KBM-7 (cell line): ENCODE measurements around the gene TCEAL1.
A peak's percentile ranks its signal among the peaks of the same experiment; 100 is the strongest.
"Not testable (repeated sequence)": the region's sequence is repeated elsewhere in the genome, so short reads cannot be mapped to it uniquely, and the experiment has no call there.

Experiments
- DNase-seq: peaks from one replicate; pipeline ENCODE4 v3.0.0-alpha.2; 2015
- in situ Hi-C: fragments of 300-500 bp; cut with MboI; formaldehyde crosslinking; loops from 2 replicates; pipeline ENCODE4 v1.14.3; 2020; ENCODE audit warnings: low sequenced_read_pairs, low pct_unique_long_range_greater_than_20kb, mixed read lengths

Gene TCEAL1

DNA sequence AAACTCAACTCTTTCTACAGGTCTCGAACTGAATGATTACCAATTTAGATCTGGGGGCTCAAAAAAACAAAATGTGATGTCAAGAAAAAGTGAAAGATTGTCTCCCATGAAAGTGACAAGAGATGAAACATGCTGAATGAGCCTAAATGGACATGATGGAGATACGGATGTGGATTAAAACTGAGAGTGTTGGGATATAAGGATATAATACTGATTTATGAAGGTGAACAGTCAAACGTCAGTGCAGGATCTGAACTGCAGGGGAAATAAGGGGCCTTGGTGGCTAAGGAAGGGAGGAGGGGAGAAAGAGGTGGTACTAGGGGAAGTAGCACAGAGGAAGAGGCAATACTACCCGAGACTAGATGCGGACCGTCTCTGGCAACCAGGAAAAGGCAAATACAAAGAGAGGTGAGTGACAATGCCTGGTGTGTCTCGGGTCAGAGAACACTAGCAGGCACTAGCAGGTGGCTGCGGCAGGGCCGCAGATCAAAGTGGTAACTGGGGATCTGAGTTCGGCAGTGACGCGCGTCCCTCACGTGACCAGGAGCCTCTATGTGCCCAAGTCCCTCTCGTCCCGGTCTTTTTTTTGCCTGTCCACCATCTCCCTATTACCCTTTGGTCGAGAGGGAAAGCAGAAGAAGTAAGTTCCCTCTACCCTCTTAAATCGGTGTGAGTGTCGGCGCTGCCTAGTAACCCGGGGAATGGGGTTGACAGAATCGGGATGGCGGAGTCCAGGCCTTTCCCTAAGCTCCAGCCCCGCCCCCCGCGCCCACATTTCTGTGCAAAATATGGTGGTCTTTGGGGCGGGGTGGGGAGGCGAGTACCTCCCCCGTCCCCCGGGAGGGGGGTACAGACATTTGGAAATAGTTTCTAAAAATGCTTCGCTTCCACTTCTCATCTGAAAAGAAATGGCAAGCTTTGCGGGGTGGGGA, at the start of gene TCEAL1:
TSS of gene TCEAL1 (plus strand) at position 590 of the 932 bp plus-strand sequence. CDS start 942 bp downstream, outside the sequence.
- peak; percentile 66 for DNase-seq
- in situ Hi-C loops = no loop called here

- DNase-seq = no peak
- in situ Hi-C loops = no loop called here
Measured at GRCh38 chrX:103584596-103584995, 44.2 kb upstream of the TCEAL1 start.

DNA sequence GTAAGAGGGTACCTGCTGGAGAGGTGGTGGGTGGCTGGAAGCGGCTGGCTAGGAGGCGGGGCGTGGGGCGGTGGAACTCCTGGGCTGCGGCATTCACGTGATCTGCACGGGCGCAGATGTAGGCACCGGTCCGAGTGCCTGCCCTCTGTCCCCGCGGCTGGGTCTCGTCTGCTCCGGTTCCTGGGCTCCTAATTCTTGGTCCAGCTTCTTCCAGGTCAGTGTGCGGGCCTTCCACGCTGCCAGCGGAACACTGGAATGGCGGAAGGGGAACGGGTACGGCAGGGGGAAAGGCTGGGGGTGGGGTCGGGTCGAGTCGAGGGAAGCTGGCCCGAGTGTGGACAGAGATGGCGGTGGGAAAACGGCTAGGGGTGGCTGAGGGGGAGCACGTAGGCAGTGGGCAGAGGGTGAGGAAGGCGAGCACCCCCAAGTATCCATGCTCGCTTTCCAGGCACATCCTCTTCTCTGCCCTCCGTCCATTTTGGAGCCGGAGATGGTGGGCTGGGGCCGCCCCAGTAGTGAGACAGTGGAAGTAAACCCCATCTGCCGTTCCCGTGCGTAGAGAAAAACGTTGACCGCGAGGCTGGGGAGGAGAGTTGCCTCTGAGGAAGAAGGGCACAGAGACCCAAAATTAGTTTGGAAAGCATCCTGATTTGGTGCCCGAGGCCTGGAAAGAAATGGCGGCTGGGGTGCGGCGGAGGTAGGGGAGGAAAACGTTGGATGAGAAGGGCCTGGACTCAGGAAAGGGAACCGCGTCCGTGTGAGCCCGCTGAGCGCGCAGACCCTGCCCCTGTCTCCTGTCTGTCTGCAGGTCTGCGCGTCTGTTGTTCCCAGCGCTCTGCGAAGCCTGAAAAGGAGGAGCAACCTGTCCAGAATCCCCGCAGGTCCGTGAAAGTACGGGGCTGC, 43.1 kb upstream of the TCEAL1 start, which contains the start of gene TCEAL4:
TSS of gene TCEAL4 (plus strand) at position 105 of the 903 bp plus-strand sequence. CDS start 1,161 bp downstream, outside the sequence.
- peak; percentile 39 for DNase-seq
- in situ Hi-C loops = no loop called here

- no peak for DNase-seq
- in situ Hi-C loops = no loop called here
Measured at GRCh38 chrX:103586314-103586646, 42.5 kb upstream of the TCEAL1 start.

GRCh38 chrX:103586659-103587058, 42.1 kb upstream of the TCEAL1 start:
- DNase-seq = no peak
- in situ Hi-C loops = no loop called here

- in situ Hi-C loops, DNase-seq: not testable (repeated sequence)
Measured at GRCh38 chrX:103592295-103592694, 36.5 kb upstream of the TCEAL1 start.

- in situ Hi-C loops = not testable (repeated sequence)
Measured at GRCh38 chrX:103595202-103595601, 33.6 kb upstream of the TCEAL1 start.

GRCh38 chrX:103607364-103608305, 21.1 kb upstream of the TCEAL1 start, which contains the start of gene TCEAL3:
Gene TCEAL3, plus strand, starts transcription at chrX:103607963. Its CDS starts 1,102 bp downstream, at chrX:103609065.
- DNase-seq = peak; percentile 43
- in situ Hi-C loops = no loop called here

More at GRCh38 chrX:103595202-103595601, 33.6 kb upstream of the TCEAL1 start:
- not testable (repeated sequence) for DNase-seq

DNA sequence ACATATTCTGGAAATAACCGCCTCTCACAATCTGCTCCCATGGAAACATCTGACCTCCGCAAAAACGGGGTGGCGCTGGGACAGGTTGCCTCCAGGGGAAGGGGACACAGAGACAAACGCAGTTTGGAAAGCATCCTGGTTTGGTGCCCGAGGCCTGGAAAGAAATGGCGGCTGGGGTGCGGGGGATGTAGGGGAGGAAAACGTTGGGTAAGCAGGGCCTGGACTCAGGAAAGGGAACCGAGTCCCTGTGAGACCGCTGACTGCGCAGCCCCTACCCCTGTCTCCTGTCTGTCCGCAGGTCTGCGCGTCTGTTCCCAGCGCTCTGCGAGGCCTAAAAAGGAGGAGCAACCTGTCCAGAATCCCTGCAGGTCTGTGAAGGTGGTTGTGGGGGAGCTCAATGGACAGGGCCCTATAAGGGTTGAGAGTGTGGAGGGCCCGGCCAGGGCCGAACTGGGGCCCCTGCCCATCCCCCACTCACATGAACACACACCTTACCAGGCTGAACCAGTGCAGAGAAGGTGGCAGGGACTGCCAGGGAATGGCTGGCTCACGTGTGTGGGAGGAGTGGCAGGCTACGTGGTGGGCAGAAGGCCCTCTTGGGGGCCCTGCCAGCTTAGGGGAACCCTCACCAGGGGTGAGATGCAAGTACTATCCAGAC, 20.3 kb upstream of the TCEAL1 start:
- in situ Hi-C loops = no loop called here
- peak; percentile 43 for DNase-seq

DNA sequence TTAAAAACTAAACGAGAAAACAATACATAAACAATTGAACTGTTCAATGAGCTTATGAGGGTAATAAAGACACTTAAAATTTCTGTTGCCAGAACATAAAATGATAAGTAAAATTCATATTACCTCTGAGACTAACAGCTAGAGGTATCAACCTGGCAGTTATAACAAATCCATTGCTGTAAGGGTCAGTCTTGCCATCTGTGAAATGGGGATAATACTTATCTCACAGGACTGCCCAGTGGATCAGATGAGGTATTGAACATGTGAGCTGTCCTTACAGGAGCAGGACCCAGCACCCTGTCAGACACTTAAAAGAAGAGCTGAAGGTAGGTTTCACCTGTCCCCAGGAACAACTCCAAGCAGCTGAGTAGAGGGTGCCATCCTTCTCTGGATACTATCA, 18.5 kb upstream of the TCEAL1 start:
- in situ Hi-C loops = no loop called here
- no peak for DNase-seq

GRCh38 chrX:103613362-103613890, 15.3 kb upstream of the TCEAL1 start:
- in situ Hi-C loops = no loop called here
- no peak for DNase-seq

DNA sequence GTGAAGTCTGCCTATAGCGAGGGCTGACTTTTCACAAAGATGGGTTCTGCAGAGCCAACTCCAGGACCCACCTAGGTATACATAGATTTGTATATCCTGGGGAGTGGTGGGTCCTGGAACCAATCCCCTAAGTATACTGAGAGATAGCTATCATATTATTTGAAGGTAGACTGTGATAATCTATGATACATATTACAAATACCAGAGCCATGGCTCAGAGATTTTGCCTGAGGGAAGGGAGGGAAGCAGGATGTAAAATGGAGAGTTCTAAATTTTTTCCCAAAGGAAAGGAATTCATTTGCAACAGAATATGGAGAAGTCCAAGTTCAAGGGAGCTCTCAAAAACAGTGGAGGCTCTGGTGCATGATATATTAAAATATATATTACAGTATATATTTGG, 13.8 kb upstream of the TCEAL1 start:
- DNase-seq = no peak
- in situ Hi-C loops = no loop called here

GRCh38 chrX:103615781-103616371, 12.9 kb upstream of the TCEAL1 start:
- in situ Hi-C loops = no loop called here

GRCh38 chrX:103616676-103617186, 12.0 kb upstream of the TCEAL1 start:
- no peak for DNase-seq
- in situ Hi-C loops = no loop called here

More at GRCh38 chrX:103615781-103616371, 12.9 kb upstream of the TCEAL1 start:
- no peak for DNase-seq

DNA sequence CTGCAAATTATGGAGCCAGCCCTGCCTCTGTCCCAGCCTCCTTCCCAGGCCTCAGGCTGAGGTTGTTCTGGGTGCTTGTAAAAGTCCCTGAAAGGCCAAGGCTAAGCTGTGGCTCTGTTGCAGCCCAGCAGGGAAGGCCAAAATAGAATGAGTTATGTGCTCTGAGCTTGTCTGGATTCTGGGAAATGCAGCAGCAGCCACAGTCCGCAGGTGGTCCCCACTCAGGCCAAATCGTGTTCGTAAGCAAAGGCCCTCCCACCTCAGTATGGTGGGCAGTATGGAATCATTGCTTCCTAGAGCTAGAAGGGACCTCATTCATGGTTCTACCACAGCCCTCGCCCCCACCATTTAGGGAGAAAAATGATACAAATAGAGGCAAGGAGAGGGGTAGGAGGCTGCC, 4.7 kb upstream of the TCEAL1 start:
- no peak for DNase-seq
- in situ Hi-C loops = no loop called here

DNA sequence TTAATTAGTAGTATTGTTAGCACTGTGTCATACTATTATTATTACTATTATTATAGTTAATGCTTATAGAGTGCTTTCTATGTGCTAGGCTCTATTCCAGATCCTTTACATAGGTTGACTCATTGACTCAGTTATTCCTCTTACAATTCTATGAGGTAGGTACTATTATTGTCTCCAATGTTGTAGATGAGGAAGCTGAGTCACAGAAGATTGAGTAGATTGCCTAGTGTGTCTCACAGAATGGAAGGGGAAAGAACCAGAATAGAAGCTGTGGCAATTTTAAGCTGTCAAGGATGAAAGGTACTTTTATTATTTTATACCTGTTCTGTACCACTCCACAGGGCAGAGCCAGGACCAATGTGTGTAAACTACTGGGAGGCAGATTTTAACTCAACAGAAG, 1.9 kb upstream of the TCEAL1 start:
- in situ Hi-C loops = no loop called here
- no peak for DNase-seq
